Brain pericyte (primary cell): ENCODE results near the gene OLFM1.

Source experiments
- DNase-seq: peaks from one replicate; pipeline ENCODE4 v3.0.0-alpha.2; 2012; ENCODE audit warnings: low read depth, low spot score

The OLFM1 gene

DNA sequence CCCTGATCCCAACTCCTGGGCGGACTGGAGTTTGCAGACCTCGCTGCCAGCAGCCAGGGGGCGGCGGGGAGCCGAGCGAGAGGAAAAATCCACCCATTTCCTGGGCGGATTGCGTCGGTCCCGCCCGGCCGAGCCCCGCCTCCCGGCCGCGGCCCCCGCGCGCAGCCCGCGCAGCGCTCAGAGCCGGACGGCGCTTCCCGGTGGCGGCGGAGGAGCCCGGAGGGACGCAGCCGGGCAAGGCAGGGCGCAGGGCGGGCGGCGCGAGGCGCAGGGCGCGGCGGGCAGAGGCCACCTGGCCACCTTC, at the start of gene OLFM1:
Gene OLFM1 (plus strand): TSS at position 180 of the 304 bp plus-strand sequence. CDS start 322 bp downstream, outside the sequence.
- DNase-seq = no peak

DNA sequence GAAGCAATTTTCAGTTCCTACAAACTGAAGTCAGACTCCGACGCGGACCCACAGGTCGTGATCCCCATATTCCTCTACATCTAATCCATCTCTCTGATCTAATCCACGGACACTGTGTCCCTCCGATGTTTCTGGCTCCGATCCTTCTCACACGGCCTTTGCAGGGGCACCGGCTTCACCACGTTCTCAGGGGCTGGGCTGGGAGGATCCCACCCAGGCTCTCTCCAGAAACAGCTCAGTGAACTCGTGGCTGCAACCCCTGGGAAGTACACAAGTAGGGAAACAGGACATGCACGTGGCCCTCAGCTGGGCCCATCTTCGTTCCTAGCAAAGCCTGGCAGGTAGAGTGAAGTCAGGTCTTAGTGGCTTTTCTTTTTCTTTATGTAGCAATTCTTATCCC, 49.1 kb upstream of the OLFM1 start:
- no peak for DNase-seq

GRCh38 chr9:135038826-135039225, 48.6 kb upstream of the OLFM1 start:
- no peak for DNase-seq

DNA sequence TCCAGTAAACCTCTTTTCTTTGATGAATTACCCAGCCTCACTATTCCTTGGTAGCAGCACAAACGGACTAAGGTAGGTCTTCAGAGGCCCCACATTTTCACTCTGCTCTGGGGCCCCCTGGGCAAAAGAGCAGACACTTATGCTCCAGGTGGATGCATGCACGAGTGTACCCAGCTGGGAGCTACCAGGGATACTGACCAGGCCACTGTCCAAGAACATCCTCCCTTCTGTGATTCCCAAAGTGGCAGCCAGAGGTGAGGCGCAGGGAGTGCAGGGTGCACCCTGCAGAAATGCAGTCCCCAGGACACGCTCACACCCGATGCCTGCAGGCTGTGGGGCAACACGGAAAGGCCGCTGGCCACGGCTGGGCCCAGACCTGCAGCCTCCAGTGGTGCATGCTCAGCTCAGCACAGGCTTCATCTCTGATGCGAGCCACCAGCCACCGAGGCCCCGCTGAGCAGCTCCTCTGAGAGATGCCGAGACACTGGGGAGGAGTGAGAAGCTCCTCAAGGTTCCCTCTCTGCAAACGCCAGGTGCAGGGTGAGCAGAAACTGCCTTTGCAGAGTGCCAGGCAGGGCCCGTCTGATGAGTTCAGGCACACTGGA, 48.1 kb upstream of the OLFM1 start:
- no peak for DNase-seq

GRCh38 chr9:135039916-135040645, 47.4 kb upstream of the OLFM1 start:
- DNase-seq = no peak

GRCh38 chr9:135040892-135041291, 46.6 kb upstream of the OLFM1 start:
- DNase-seq = no peak

DNA sequence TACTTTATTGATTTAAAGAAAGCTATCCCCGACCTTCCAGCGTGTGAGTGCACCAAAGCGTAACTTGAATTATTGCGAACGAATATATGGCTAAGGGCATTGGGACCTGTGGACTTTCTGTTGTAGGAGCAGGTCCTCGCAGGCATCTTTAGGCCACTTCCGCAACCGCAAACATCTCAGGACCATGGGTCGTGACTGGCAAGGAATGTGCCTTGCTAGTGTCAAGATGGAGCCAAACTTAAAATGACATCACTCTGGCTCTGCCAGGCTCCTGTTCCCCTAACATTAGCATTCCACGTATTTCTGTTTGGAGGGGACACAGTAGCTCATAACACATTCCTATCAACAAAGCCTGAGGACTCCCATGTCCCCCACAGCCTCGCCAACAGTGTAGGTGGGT, 44.1 kb upstream of the OLFM1 start:
- no peak for DNase-seq

- no peak for DNase-seq
Measured at GRCh38 chr9:135045264-135045927, 42.1 kb upstream of the OLFM1 start.

DNA sequence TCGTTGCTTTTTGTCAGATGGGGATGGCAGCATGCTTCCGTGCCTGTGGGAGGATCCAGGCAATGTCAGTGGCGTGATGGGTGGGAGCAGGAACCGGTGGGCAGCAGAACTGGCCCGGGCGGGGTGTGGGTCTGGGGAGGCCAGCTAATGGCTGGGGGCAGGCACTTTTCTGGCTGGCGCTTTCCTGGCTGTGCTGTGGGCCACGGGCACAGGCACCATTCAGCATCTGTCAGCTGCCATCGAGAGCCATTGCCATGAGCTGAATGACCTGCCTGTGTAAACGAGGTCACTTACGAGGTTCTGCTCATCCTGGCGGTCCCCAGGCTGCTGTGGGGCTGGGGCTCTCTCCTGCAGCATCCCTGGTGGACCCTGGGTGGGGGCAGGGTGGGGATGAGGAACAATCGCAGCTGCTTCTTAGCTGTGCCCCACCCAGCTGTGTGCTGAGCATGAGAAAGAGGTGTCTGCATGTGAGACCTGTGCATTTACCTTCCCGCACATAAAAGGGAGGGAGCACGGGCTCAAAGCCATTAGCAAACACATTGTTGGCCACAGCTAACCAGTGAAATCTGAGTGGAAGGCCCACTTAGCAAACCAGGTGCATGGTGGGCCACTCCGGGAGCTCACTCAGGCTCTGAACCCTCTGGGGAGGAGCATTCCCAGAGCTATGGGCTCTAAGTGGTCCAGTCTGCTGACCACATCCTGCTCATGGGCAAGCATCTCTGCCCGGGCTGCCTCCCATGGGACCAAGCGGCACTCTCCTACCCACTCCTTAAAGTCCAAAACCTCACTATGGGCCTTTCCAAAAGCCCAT, 41.3 kb upstream of the OLFM1 start:
- no peak for DNase-seq

DNA sequence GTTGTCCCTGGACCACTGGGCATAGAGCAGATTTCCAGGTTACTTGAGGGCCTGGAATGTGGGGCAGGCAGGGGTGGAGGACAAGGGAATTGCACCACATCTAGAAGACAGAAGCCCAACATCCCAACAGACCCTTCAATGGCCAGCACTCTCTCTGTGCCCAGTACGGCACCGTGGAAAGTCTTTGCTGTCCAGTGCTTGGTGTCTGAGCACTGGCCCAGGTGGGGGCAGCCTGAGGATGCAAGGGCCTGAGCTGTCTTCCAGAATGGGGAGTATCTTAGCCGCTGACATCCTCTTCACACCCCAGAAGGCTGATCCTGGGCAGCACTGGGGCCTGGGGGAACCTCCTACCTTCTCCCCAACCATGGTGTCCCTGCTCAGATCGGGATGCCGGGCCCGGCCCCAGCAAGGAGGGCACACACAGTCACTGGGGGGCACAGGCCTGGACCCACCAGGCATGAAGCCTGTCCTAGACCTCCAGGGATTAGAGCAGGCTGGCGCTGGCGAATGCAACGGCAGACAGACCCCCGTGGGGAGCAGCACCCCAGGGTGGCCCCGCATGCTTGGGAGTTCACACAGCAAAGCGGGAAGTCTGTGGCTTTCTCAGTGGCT, 40.6 kb upstream of the OLFM1 start:
- no peak for DNase-seq

- DNase-seq = no peak
Measured at GRCh38 chr9:135047521-135047920, 39.9 kb upstream of the OLFM1 start.

DNA sequence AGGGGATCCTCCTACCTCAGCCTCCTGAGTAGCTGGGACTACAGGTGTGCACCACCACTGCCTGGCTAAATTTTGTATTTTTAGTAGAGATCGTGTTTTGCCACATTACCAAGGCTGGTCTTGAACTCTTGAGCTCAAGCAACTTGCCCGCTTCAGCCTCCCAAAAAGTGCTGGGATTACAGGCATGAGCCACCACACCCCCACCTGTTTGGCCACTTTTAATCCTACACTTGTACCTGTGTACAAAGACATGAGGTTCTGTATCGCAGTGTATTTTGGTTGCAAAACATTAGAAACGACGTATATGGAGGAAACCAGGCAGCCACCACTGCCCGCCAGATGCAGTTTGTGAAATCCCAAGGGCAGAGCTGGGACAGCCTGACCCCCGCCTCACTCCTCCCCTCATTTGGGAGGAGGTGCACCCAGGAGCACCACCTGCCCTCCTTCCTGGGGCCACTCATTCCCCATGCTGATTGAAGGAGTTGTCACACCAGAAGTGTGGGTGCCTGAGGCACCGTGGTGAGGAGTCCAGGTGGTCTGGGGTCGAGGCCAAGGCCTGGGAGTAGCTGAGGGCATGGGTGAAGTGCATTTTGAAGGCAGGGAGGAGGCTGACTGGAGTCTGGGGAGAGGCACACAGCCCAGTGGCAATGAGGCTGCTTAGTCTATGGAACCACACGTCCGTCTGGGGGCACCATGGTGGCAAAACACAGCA, 39.3 kb upstream of the OLFM1 start:
- no peak for DNase-seq

DNA sequence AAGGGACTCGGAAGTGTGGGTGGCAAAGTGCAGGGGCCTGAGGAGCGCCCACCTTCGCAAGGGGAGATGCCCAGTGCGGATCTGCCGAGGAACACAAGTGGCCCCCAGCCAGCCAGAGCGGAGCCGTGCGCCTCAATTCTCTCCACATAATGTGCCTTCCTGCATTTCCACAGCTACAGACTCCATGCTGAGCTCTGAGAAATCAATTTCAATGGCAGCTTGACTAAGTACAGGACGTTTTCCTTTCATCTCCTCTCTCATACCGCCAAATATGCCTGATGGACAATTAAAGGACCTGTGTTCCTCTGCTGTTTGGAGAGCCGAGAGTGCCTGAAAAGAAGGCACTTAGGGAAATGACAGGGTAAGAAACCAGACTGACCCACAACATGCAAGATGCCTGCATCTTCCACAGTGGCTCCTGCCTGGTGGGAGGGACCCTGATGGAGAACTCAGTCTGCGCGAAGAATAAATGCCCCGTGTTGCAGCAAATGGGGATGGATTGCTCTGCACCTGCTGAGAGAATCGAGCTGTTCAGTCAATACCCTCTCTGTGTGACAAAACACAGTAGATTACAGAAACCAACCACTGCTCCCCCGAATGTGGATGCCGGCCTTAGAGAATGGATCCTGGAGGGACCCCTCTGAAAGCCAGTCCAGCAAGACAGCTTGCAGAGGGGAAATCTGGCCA, 38.6 kb upstream of the OLFM1 start:
- DNase-seq = no peak

DNA sequence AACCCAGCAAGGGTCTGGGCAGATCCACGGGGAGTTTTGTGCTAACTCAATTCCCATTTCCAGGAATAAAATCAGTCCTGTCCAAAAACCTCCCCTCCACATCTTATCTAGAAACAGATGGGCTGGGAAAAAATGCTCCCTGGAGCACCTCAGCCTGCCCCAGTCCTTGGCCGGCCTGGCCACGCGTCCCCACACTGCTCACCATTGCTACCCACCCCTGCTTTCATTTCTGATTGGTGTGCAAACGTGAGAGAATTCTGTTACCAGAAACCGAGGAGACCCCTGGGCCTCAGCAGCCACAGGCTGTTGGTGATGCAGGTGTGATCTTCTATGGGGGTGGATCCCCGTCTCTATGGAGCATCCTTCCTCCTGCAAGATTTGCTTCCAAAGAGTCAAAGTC, 38.0 kb upstream of the OLFM1 start:
- no peak for DNase-seq

GRCh38 chr9:135050072-135050990, 37.1 kb upstream of the OLFM1 start:
- DNase-seq = no peak

DNA sequence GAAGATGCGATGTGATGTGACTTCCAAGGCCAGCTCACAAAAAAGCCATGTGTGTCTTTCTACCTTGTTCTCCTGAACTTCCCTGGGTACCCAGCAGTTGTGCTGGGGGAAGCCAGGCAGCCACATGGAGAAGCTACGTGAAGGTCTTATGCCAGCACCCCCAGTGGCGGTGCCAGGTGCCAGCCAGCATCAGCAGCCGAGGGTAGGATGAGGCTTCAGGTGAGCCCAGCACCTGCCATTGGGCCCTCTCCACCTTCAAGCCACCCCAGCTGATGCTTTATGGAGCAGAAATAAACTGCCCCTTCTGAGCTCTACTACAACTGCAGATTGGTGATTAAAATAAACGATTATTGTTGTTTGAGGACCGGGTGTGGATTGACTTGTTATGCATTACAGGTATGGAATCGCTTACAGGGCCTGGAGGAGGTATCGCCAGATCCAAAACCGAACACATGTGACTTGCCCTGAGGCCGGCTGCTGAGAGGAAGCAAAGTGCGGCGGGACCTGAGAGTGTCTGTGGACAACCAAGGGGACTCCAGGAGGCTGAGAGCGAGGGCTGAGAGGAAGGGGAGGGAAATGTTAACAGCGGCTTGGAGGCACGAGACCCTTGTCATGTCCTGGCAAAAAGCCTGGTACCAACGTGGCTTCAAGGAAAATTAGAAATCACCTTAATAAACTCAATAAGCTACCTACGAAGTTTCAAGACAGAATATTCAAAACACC, 36.0 kb upstream of the OLFM1 start:
- DNase-seq = no peak

DNA sequence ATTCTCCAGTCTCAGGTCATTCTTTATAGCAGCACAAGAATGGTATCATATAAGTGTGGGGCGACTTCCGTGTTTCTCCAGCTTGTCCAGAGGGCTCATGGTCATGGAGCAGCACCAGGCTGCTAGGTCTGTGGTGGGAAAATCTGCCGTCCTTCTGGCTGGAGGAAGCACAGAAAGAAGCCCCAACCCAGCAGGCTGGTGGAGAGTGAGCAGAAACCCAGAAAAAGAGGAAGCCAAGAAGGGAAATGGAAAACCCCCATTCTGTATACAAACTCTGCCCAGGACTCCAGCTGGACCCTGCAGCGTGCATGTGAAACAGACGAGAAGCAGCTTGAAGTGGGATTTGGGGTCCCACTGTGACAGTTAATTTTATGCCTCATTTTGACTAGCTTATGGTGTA, 34.3 kb upstream of the OLFM1 start:
- DNase-seq = no peak

DNA sequence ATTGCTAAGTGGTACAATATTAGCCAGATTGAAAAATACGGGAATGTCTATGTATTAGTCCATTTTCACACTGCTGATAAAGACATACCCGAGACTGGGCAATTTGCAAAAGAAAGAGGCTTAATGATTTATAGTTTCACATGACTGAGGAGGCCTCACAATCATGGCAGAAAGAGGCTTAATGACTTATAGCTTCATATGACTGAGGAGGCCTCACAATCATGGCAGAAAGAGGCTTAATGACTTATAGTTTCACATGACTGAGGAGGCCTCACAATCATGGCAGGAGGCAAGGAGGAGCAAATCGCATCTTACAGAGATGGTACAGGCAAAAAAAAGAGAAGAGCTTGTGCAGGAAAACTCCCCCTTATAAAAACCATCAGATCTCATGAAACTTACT, 32.3 kb upstream of the OLFM1 start:
- DNase-seq = no peak

GRCh38 chr9:135056541-135056940, 30.9 kb upstream of the OLFM1 start:
- no peak for DNase-seq
